Stimulated activated CD8-positive, alpha-beta memory T cell treated with anti-CD3 and anti-CD28 coated beads, Interleukin-12 subunit alpha, Interleukin-12 subunit beta, amount 100 ng/mL, for 4 hours (primary cell): Measurements from ENCODE around the gene IPO4.

ENCODE experiments used
- DNase-seq: peaks from one replicate; pipeline ENCODE4 v3.0.0-alpha.2; 2020; ENCODE audit warnings: low read depth

Gene IPO4

DNA sequence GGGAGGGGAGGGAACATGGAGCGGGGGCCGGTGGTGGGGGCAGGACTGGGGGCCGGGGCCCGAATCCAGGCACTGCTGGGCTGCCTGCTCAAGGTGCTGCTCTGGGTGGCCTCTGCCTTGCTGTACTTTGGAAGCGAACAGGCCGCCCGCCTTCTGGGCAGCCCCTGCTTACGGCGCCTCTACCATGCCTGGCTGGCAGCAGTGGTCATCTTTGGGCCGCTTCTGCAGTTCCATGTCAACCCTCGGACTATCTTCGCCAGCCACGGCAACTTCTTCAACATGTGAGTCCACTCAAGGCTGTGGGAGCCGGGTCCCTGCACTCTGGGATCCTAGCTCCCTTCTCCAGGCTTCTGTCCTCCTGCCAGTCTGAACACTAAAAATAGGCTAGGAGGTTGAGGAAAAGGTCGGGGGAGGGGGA is 57.1 kb downstream of the IPO4 start:
- DNase-seq: no peak

DNA sequence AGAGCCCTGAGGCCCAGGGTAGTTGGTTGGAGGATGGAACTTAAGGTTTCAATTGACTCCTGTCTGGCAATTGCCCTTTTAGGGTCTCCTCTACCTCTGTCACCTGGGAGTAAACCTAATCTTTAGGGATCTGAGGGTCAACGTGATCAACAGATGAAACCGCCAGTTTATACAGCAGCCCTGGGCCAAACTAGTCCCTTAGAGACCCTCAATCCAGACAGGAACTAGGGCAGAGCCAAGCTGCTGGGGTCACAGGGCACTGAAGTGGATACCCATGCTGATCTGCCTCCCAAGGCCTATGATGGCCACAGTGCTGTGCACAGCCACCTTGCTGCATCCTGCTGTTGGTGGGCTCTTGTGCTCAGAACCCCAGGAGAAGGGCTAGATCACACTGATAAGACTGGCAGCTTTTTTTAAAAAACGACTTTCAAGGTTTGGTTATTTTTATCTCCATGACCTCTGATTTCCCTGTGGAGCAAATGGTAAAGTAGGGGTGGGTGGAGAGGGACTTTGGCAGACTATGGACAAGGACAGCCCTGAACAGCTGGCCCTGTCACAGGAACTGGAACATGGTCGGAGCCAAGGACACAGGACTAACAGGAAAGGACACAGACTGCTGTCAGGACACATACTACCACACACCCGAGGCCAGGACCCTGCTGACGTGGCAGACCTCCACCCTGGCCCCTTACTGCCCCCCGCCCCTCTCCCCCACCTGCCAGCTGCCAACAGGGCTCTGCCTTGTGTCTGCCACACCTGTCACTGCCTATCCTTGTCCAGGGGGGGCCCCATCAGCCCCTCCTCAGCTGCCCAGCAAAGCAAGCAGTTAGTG is 57.7 kb downstream of the IPO4 start:
- DNase-seq: no peak

GRCh38 chr14:24130380-24130716 is 58.3 kb downstream of the IPO4 start, which contains the start of gene FITM1:
Gene FITM1, plus strand, starts transcription at chr14:24130659. Its CDS starts 905 bp downstream, at chr14:24131564.
- DNase-seq: no peak
